BE2C (cell line): ENCODE measurements around the gene TMC3.

Experiments used
- DNase-seq: peaks from one replicate; pipeline ENCODE4 v3.0.0-alpha.2; 2020
- H3K27me3 ChIP-seq: fragments of 250-450 bp; sonication (Bioruptor Pico); 2 replicates; pipeline ENCODE4 v1.5.1; 2020; ENCODE audit warnings: mild to moderate bottlenecking
- H3K36me3 ChIP-seq: fragments of 250-450 bp; sonication (Bioruptor Pico); 2 replicates; pipeline ENCODE4 v1.5.1; 2020; ENCODE audit warnings: mild to moderate bottlenecking
- H3K4me1 ChIP-seq: fragments of 250-450 bp; sonication (Bioruptor Pico); 2 replicates; pipeline ENCODE4 v1.5.1; 2020
- H3K4me3 ChIP-seq: 2 replicates; pipeline ENCODE4 v1.5.1; 2011; ENCODE audit warnings: low read depth, low read length
- H3K9me3 ChIP-seq: fragments of 250-450 bp; sonication (Bioruptor Pico); 2 replicates; pipeline ENCODE4 v1.5.1; 2020
- TF ChIP-seq, protein P1 (sequence below): IDR thresholded peaks from 2 replicates; pipeline ENCODE4 v1.5.1; 2012; ENCODE audit warnings: mild to moderate bottlenecking, low read depth, low read length

The TMC3 gene

DNA sequence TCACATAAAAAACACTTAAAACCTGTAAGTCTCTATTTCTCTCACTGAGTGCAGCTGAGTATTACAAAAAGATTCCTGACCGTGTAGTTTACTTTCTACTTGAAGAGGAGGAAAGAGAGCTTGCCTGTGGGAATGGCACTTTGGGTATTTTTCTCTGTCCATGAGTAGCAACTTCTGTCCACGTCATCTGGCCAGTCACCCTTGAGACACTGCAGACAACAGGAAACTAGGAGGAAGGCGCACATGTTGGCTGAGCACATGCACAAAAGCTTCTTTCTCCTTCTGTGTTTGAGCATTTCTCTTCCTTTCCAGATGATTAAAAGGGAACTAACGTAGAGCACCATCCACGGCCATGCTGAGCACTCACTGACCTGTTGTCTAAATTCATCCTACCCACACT lies 69.8 kb downstream of the TMC3 start:
- TF ChIP-seq, protein P1, sequence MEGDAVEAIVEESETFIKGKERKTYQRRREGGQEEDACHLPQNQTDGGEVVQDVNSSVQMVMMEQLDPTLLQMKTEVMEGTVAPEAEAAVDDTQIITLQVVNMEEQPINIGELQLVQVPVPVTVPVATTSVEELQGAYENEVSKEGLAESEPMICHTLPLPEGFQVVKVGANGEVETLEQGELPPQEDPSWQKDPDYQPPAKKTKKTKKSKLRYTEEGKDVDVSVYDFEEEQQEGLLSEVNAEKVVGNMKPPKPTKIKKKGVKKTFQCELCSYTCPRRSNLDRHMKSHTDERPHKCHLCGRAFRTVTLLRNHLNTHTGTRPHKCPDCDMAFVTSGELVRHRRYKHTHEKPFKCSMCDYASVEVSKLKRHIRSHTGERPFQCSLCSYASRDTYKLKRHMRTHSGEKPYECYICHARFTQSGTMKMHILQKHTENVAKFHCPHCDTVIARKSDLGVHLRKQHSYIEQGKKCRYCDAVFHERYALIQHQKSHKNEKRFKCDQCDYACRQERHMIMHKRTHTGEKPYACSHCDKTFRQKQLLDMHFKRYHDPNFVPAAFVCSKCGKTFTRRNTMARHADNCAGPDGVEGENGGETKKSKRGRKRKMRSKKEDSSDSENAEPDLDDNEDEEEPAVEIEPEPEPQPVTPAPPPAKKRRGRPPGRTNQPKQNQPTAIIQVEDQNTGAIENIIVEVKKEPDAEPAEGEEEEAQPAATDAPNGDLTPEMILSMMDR = no peak
- no peaks in the 10 kb centered on the region for H3K4me1 ChIP-seq

DNA sequence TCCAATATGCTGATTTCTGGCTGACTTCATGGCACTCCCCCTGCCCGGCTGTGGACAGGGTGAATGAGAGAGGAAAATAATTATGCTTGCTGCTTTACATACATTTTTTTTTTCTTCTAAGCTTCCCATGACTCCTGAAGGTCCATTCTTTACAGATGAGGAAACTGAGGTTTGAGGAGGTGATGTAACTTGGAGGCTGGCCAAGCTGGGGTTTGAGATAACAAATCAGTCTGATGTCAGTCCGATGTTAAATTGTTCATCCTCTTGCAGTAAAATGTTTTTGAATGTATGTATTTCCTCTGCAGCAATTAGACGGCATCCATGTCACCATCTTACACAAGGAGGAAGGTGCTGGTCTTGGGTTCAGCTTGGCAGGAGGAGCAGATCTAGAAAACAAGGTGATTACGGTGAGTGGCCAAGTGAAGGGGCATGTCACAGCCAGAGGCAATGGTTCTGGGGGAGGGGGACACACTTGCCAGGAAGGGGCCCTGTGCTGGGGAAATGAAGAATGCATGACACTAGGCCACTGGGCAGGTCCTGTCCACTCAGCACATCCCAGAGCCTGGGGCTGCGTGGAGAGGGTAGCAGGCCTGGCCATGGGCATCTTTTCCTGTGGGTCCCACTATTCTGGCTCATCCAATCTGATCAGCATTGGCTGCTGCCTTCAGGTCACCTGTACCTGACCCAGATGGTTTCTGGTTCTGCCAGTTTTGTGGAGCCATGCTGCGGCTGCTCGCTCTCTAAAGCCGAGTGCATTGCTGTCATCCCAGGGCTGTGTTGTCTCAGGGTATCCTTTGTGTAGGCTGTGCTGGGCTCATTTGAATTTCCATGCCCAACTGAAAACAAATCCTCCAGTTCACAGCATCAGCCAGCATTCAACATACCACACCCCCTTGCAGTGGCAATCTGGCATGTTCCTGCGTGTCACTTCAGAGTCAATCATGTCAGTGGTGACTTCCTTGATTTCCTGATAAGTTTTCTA lies 70.5 kb downstream of the TMC3 start:
- TF ChIP-seq, protein P1 = no peak
- DNase-seq = no peak
- Histone ChIP-seq H3K27me3 (peaks cover 17% of the 10 kb centered on the region), H3K36me3 (no peaks in the 10 kb centered on the region), H3K9me3 (no peaks in the 10 kb centered on the region; the same call in 1 of the 2 replicates), H3K4me1 (no peaks in the 10 kb centered on the region), H3K4me3 (no peak overlapping the region)

More for the DNA sequence above, 69.8 kb downstream of the TMC3 start:
- Histone ChIP-seq H3K9me3 (no peaks in the 10 kb centered on the region; the same call in 1 of the 2 replicates), H3K36me3 (no peaks in the 10 kb centered on the region), H3K4me3 (no peak overlapping the region), H3K27me3 (peaks cover 17% of the 10 kb centered on the region)
- no peak for DNase-seq

DNA sequence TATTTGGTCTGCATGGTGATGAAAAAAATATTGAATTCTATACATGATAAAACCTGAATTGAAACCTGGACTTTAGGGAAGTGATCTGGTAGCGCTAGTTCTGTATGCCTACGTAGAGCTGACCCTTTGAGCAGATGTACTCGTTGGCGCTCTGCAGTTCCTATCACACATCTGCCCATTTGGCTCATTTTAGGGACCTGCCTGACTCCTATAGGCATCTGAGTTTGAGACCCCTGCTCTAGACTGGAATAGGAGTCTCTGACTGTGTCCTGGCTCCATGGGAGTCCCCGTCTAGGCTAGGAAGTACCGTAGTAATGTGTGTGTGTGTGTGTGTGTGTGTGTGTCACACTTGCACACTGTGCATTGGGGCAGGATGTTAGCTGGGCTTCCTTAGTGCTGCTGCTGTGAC lies 71.3 kb downstream of the TMC3 start:
- Histone ChIP-seq H3K36me3 (no peaks in the 10 kb centered on the region), H3K9me3 (no peaks in the 10 kb centered on the region; the same call in 1 of the 2 replicates), H3K27me3 (peaks cover 17% of the 10 kb centered on the region), H3K4me3 (no peak overlapping the region), H3K4me1 (no peaks in the 10 kb centered on the region)
- TF ChIP-seq, protein P1 = no peak
- no peak for DNase-seq

DNA sequence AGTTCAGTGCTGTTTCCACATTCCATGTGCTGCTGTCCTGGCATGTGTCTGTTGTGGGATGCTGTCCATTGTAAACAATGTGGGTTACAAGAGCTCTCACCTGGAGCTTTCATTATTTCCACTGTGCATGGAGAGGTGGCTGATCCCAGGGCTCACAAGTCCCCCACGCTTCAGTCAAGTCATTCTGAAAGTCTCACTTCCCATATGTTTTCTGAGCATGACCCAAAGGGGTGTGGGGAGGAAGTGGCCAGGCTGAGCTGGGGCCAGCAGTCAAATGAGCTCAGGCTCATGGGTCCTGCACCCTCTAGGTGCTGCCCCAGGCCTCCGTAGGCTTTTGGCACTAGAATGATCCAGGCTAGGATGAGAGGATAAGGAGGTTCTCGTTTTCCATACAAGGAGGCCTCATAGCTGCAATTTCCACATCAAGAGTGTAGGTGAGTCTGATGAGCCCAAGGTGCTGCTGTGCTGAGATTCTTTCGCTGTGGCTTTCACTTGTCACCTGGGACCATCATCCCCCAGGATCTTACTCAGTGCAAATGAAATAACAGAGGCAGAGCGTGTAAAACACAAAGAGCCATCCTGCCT lies 72.1 kb downstream of the TMC3 start:
- Histone ChIP-seq H3K36me3 (no peaks in the 10 kb centered on the region), H3K4me3 (no peak overlapping the region), H3K27me3 (peaks cover 17% of the 10 kb centered on the region), H3K9me3 (no peaks in the 10 kb centered on the region; the same call in 1 of the 2 replicates), H3K4me1 (no peaks in the 10 kb centered on the region)
- TF ChIP-seq, protein P1 = no peak
- DNase-seq = no peak

DNA sequence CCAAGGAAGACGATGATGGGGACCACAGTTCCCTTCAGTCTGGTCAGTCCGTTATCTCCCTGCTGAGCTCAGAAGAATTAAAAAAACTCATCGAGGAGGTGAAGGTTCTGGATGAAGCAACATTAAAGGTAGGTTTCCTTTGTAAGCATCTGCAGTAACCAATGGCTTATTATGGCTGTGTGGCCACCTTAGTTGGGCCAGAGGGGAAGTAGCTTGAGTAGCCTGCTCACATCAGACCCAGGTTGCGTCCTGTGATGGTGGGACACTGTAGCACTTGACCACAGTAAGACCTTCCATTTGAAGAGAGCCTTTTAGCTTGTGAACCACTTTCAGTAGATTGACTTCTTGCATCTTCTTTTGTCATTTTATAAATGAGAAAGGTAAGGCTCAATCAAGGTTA lies 72.6 kb downstream of the TMC3 start:
- Histone ChIP-seq H3K4me3 (no peak overlapping the region), H3K27me3 (peaks cover 17% of the 10 kb centered on the region), H3K4me1 (no peaks in the 10 kb centered on the region), H3K36me3 (no peaks in the 10 kb centered on the region), H3K9me3 (no peaks in the 10 kb centered on the region; the same call in 1 of the 2 replicates)
- TF ChIP-seq, protein P1 = no peak
- DNase-seq = no peak
